Natural killer cell (primary cell): ENCODE results near the gene KHDRBS1. TPM values are rescaled to one million over a fixed set of nuclear protein-coding genes. Genes with fewer than 3 reads are reported as not detected.
"Not testable (repeated sequence)": the region's sequence is repeated elsewhere in the genome, so short reads cannot be mapped to it uniquely, and the experiment has no call there.

ENCODE experiments used
- ATAC-seq, 3 donors: fragments of 150-1000 bp in 2 of 3; fragments of 200-7000 bp in 1 of 3; cut with Tn5 transposase; 1 replicate in 1 of 3; 2 replicates in 2 of 3; pipeline ENCODE4 v1.10.0; 2021; ENCODE audit warnings: mild to moderate bottlenecking in 2 of 3, moderate library complexity in 2 of 3
- DNase-seq, 2 donors: peaks; one replicate each; pipeline versions ENCODE4 v3.0.0 to v3.0.0-alpha.2; 2013 to 2021; ENCODE audit warnings: mixed read lengths in 1 of 2
- H3K27ac ChIP-seq: one replicate; pipeline ENCODE4 v1.5.1; 2013; ENCODE audit warnings: mild to moderate bottlenecking, low read length
- H3K27me3 ChIP-seq: one replicate; pipeline ENCODE4 v1.6.1; 2013; ENCODE audit warnings: low read length; ENCODE audit not compliant: control insufficient read depth, insufficient read depth
- H3K36me3 ChIP-seq: one replicate; pipeline ENCODE4 v1.6.1; 2013; ENCODE audit warnings: low read length; ENCODE audit not compliant: control insufficient read depth, insufficient read depth
- H3K4me1 ChIP-seq: one replicate; pipeline ENCODE4 v1.6.1; 2013; ENCODE audit warnings: low read length; ENCODE audit not compliant: control insufficient read depth, insufficient read depth
- H3K4me3 ChIP-seq: one replicate; pipeline ENCODE4 v1.5.1; 2013; ENCODE audit warnings: low read length
- H3K9me3 ChIP-seq: one replicate; pipeline ENCODE4 v1.6.1; 2013; ENCODE audit warnings: low read length; ENCODE audit not compliant: control insufficient read depth, insufficient read depth
- H3K27ac Mint-ChIP-seq, 2 donors: one replicate each; pipeline ENCODE4 v1.8.0; 2022; ENCODE audit warnings: mild to moderate bottlenecking in 2 of 2, mixed read lengths in 2 of 2, moderate library complexity in 1 of 2
- H3K27me3 Mint-ChIP-seq, 2 donors: one replicate each; pipeline ENCODE4 v1.8.0; 2022; ENCODE audit warnings: low read depth in 2 of 2, mixed read lengths in 2 of 2
- H3K36me3 Mint-ChIP-seq: one replicate; pipeline ENCODE4 v1.8.0; 2022; ENCODE audit warnings: mixed read lengths
- H3K4me1 Mint-ChIP-seq, 2 donors: one replicate each; pipeline ENCODE4 v1.8.0; 2022; ENCODE audit warnings: mixed read lengths in 2 of 2
- H3K4me3 Mint-ChIP-seq: one replicate; pipeline ENCODE4 v1.8.0; 2022; ENCODE audit warnings: mild to moderate bottlenecking, moderate library complexity, mixed read lengths
- H3K9me3 Mint-ChIP-seq, 2 donors: one replicate each; pipeline ENCODE4 v1.8.0; 2022; ENCODE audit warnings: mixed read lengths in 2 of 2
- CTCF ChIP-seq: fragments of 200-600 bp; IDR thresholded peaks from one replicate; pipeline ENCODE4 v1.8.0; 2022; ENCODE audit warnings: antibody characterized with exemption
- WGBS: methylation state at CpG from one replicate; pipeline ENCODE4 v1.1.7; 2013; ENCODE audit warnings: missing lambda C conversion rate; ENCODE audit not compliant: insufficient coverage; 5-methylcytosine and 5-hydroxymethylcytosine counted together
- intact Hi-C: fragments of 100-400 bp; cut with micrococcal nuclease; formaldehyde crosslinking; loops from one replicate; pipeline ENCODE4 v1.14.2; 2022
- total RNA-seq, 4 donors: library from RNA; stranded (reverse); fragments of 120-200 nt in 1 of 4; gene quantifications; one replicate each; pipeline versions ENCODE4 v1.2.3 to v1.2.4, GENCODE V29; 2013 to 2022

KHDRBS1 gene
- total RNA-seq, 3 donors from 2014 or later (not counting 1 experiment from before 2014, with no cell fraction given) = 107 to 112 (median 109) TPM

DNA sequence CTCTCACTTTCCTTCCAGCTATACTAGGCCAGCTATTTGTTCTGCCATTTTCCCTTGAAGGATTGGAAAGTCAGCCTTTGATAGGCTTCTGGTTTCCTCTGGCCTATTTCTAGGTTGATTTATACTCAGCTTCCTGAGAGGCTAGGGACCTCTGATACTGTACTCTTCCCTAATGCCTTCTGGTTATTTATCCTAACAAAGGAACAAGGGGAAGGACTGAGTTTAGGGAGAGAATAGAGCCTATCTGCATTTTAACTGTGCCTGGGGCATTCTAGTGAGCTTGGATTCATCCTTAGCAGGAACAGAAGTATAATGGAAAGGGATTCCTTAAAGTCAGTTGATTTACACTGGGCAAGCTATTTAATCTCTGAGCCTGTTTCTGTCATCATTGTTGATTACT lies 47.2 kb downstream of the KHDRBS1 start:
- H3K9me3 Mint-ChIP-seq = no peaks in the 10 kb centered on the region
- H3K27ac Mint-ChIP-seq = peak overlapping the region; percentile 36 to 71
- no peak overlapping the region for H3K4me3 Mint-ChIP-seq
- no peak overlapping the region for H3K27ac ChIP-seq
- H3K9me3 ChIP-seq = no peaks in the 10 kb centered on the region
- H3K4me1 Mint-ChIP-seq = peaks cover 4 to 8% of the 10 kb centered on the region in 2 donors
- TF ChIP-seq CTCF = no peak
- H3K27me3 ChIP-seq = no peaks in the 10 kb centered on the region
- ATAC-seq (no peak), DNase-seq (no peak)
- H3K36me3 ChIP-seq = peaks cover 35% of the 10 kb centered on the region
- H3K36me3 Mint-ChIP-seq = no peaks in the 10 kb centered on the region
- intact Hi-C loops = loop anchor here (5.0 kb wide), 1 partner anchor 399 kb away; no protein-coding TSS in a partner anchor
- H3K27me3 Mint-ChIP-seq = no peaks in the 10 kb centered on the region
- H3K4me3 ChIP-seq = no peak overlapping the region
- H3K4me1 ChIP-seq = peaks cover under 1% of the 10 kb centered on the region

DNA sequence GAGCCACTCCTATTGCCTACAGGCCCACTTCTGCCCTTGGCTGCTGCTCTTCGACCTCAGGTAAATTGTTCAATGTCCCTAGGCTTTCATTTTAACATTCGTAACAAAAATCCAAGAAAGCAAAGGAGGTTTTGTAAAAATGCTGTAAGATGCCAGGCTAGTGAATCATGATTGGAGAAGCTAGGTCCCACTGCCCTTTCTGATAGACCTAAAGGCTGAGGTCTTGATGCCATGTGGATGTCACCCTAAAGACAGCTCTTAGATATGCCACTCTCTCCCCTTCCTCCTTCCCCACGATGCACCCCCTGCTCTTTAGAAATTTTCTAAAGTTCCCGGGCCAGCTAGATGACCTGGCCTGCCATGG lies 49.2 kb downstream of the KHDRBS1 start:
- no peaks in the 10 kb centered on the region for H3K27me3 ChIP-seq
- H3K27me3 Mint-ChIP-seq = no peaks in the 10 kb centered on the region
- H3K36me3 Mint-ChIP-seq = no peaks in the 10 kb centered on the region
- ATAC-seq (no peak), DNase-seq (no peak)
- H3K4me3 ChIP-seq = no peak overlapping the region
- H3K27ac ChIP-seq = no peak overlapping the region
- H3K27ac Mint-ChIP-seq = peak overlapping the region in 1 of 2 donors; percentile 59
- H3K36me3 ChIP-seq = peaks cover 22% of the 10 kb centered on the region
- intact Hi-C loops = loop anchor here (5.0 kb wide), 1 partner anchor 401 kb away; no protein-coding TSS in a partner anchor
- no peaks in the 10 kb centered on the region for H3K9me3 Mint-ChIP-seq
- peaks cover 0 to 13% of the 10 kb centered on the region in 2 donors for H3K4me1 Mint-ChIP-seq
- H3K9me3 ChIP-seq = no peaks in the 10 kb centered on the region
- WGBS = 98% methylated on average over 4 of the region's 4 CpGs
- no peak overlapping the region for H3K4me3 Mint-ChIP-seq
- H3K4me1 ChIP-seq = peaks cover 16% of the 10 kb centered on the region
- TF ChIP-seq CTCF = no peak

DNA sequence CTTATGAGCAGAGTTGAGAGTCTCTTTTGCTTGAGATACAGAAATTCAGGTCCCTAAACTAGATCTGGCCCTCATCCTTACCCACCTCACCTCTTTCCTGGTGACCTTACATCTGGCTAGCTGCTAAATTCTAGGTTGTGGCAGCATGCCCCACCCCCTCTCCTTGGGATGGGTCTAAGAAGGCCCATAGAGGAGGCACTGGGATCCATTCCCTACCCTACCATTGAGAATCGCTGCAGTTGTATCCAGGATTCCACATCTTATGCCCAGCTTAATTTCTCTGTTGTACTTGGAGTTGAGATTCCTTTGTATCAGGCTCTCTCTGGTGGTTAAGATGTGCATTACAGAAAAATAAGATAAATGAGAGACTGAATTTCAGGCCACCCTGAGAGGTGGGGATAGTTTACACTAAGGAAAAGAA lies 49.6 kb downstream of the KHDRBS1 start:
- Histone ChIP-seq H3K4me1 (peaks cover 16% of the 10 kb centered on the region), H3K36me3 (peaks cover 19% of the 10 kb centered on the region), H3K9me3 (no peaks in the 10 kb centered on the region), H3K4me3 (no peak overlapping the region), H3K27ac (no peak overlapping the region), H3K27me3 (no peaks in the 10 kb centered on the region)
- no CpG with 5 or more reads among the region's 1 CpG for WGBS
- DNase-seq = peak in 1 of 2 donors; percentile 62
- Mint-ChIP-seq H3K36me3 (no peaks in the 10 kb centered on the region), H3K9me3 (no peaks in the 10 kb centered on the region), H3K27me3 (no peaks in the 10 kb centered on the region), H3K27ac (peak overlapping the region; percentile 29 to 59), H3K4me3 (no peak overlapping the region), H3K4me1 (peaks cover 0 to 13% of the 10 kb centered on the region in 2 donors)
- intact Hi-C loops = loop anchor here (5.0 kb wide), 1 partner anchor 401 kb away; no protein-coding TSS in a partner anchor
- ATAC-seq = peak; percentile 52 to 75 (median 59)
- TF ChIP-seq CTCF = peak; percentile 47

GRCh38 chr1:32065613-32066488 lies 52.2 kb downstream of the KHDRBS1 start:
- H3K36me3 ChIP-seq, H3K4me3 ChIP-seq, H3K27me3 ChIP-seq, DNase-seq, H3K27me3 Mint-ChIP-seq, H3K9me3 ChIP-seq, H3K36me3 Mint-ChIP-seq, H3K9me3 Mint-ChIP-seq, intact Hi-C loops, ATAC-seq: not testable (repeated sequence)
- Mint-ChIP-seq H3K4me3 (peak overlapping the region; percentile 40), H3K27ac (peak overlapping the region; percentile 64 to 76), H3K4me1 (peaks cover 0 to 13% of the 10 kb centered on the region in 2 donors)
- WGBS = 69% methylated on average over 21 of the region's 21 CpGs
- peak overlapping the region; percentile 55 for H3K27ac ChIP-seq
- H3K4me1 ChIP-seq = peaks cover 20% of the 10 kb centered on the region
